Calu3 (cell line): ENCODE measurements around the gene ABTB2. TPM values are rescaled to one million over a fixed set of nuclear protein-coding genes. Genes with fewer than 3 reads are reported as not detected.

Source experiments
- BruUV-seq: library from RNA; stranded (reverse); fragments of 400-500 nt; replicated peaks from 2 replicates; lab custom pipeline; 2021; lab: Mats Ljungman, UMichigan
- CTCF ChIA-PET: fragments of 300-600 bp; sonication (Branson Sonifier 250); formaldehyde crosslinking; loops from one replicate; lab custom pipeline; 2022; ENCODE audit warnings: antibody characterized with exemption; lab: Charles Lee
- DNase-seq: peaks from one replicate; pipeline ENCODE4 v3.0.0; 2022
- H3K27ac Mint-ChIP-seq: one replicate; pipeline ENCODE4 v1.8.0; 2022; ENCODE audit warnings: mixed read lengths; ENCODE audit not compliant: unreplicated experiment
- H3K27me3 Mint-ChIP-seq: one replicate; pipeline ENCODE4 v1.8.0; 2022; ENCODE audit warnings: mixed read lengths; ENCODE audit not compliant: unreplicated experiment
- H3K36me3 Mint-ChIP-seq: one replicate; pipeline ENCODE4 v1.8.0; 2022; ENCODE audit warnings: mild to moderate bottlenecking, moderate library complexity, mixed read lengths; ENCODE audit not compliant: insufficient read depth, unreplicated experiment
- H3K4me1 Mint-ChIP-seq: one replicate; pipeline ENCODE4 v1.8.0; 2022; ENCODE audit warnings: mild to moderate bottlenecking, low read depth, mixed read lengths; ENCODE audit not compliant: unreplicated experiment
- H3K4me3 Mint-ChIP-seq: one replicate; pipeline ENCODE4 v1.8.0; 2022; ENCODE audit warnings: mild to moderate bottlenecking, low read depth, moderate library complexity, mixed read lengths; ENCODE audit not compliant: unreplicated experiment
- H3K9me3 Mint-ChIP-seq: one replicate; pipeline ENCODE4 v1.8.0; 2022; ENCODE audit warnings: low read depth, mixed read lengths; ENCODE audit not compliant: unreplicated experiment
- CTCF ChIP-seq: fragments of 200-600 bp; IDR thresholded peaks from one replicate; pipeline ENCODE4 v1.8.0; 2022; ENCODE audit warnings: antibody characterized with exemption; ENCODE audit not compliant: unreplicated experiment
- intact Hi-C: fragments of 100-400 bp; cut with micrococcal nuclease; formaldehyde crosslinking; loops from one replicate; pipeline ENCODE4 v1.10.0; 2022; ENCODE audit not compliant: unreplicated experiment
- total RNA-seq: library from RNA; stranded (reverse); gene quantifications from 2 replicates; pipeline ENCODE4 v1.2.3, GENCODE V29; 2022

Gene ABTB2
- total RNA-seq, 1 experiment from 2014 or later = 24.8 TPM

GRCh38 chr11:34168642-34169420 is 189.0 kb downstream of the ABTB2 start:
- Mint-ChIP-seq H3K36me3 (peaks cover 35% of the 10 kb centered on the region), H3K27ac (no peak overlapping the region), H3K27me3 (no peaks in the 10 kb centered on the region), H3K9me3 (no peaks in the 10 kb centered on the region), H3K4me3 (no peak overlapping the region), H3K4me1 (peaks cover 8% of the 10 kb centered on the region)
- intact Hi-C loops = no loop called here
- no TSS peak for BruUV-seq
- no peak for DNase-seq
- CTCF ChIA-PET = no interaction called here
- no peak for TF ChIP-seq CTCF

- H3K27me3 Mint-ChIP-seq = no peaks in the 10 kb centered on the region
- CTCF ChIA-PET = no interaction called here
- H3K27ac Mint-ChIP-seq = no peak overlapping the region
- H3K9me3 Mint-ChIP-seq = no peaks in the 10 kb centered on the region
- no peak overlapping the region for H3K4me3 Mint-ChIP-seq
- TF ChIP-seq CTCF = no peak
- peaks cover 8% of the 10 kb centered on the region for H3K4me1 Mint-ChIP-seq
- no peak for DNase-seq
- peaks cover 35% of the 10 kb centered on the region for H3K36me3 Mint-ChIP-seq
- intact Hi-C loops = no loop called here
- BruUV-seq = no TSS peak
Measured at GRCh38 chr11:34167961-34168360, 189.8 kb downstream of the ABTB2 start.

GRCh38 chr11:34166806-34167740 is 190.7 kb downstream of the ABTB2 start:
- Mint-ChIP-seq H3K4me3 (no peak overlapping the region), H3K27me3 (no peaks in the 10 kb centered on the region), H3K27ac (no peak overlapping the region), H3K4me1 (peaks cover 8% of the 10 kb centered on the region), H3K36me3 (peaks cover 35% of the 10 kb centered on the region), H3K9me3 (no peaks in the 10 kb centered on the region)
- intact Hi-C loops = no loop called here
- CTCF ChIA-PET = no interaction called here
- BruUV-seq = no TSS peak
- no peak for DNase-seq
- TF ChIP-seq CTCF = no peak

GRCh38 chr11:34165786-34166555 is 191.8 kb downstream of the ABTB2 start:
- Mint-ChIP-seq H3K36me3 (peaks cover 39% of the 10 kb centered on the region), H3K4me1 (peaks cover 8% of the 10 kb centered on the region)
- intact Hi-C loops = no loop called here

More at GRCh38 chr11:34165786-34166555, 191.8 kb downstream of the ABTB2 start:
- Mint-ChIP-seq H3K27me3 (no peaks in the 10 kb centered on the region), H3K4me3 (no peak overlapping the region), H3K27ac (no peak overlapping the region), H3K9me3 (no peaks in the 10 kb centered on the region)
- no TSS peak for BruUV-seq
- no peak for TF ChIP-seq CTCF
- DNase-seq = no peak
- CTCF ChIA-PET = no interaction called here
